ENCODE measurements around the gene FCMR. TPM values are rescaled to one million over a fixed set of nuclear protein-coding genes. Genes with fewer than 3 reads are reported as not detected.

The FCMR gene
- total and polyA plus RNA-seq, 9 of the 15 experiments (the other 6 are each of a cell fraction or from before 2014, with no cell fraction given) = 0.11 to 0.82 (median 0.20) TPM; not detected in 5

DNA sequence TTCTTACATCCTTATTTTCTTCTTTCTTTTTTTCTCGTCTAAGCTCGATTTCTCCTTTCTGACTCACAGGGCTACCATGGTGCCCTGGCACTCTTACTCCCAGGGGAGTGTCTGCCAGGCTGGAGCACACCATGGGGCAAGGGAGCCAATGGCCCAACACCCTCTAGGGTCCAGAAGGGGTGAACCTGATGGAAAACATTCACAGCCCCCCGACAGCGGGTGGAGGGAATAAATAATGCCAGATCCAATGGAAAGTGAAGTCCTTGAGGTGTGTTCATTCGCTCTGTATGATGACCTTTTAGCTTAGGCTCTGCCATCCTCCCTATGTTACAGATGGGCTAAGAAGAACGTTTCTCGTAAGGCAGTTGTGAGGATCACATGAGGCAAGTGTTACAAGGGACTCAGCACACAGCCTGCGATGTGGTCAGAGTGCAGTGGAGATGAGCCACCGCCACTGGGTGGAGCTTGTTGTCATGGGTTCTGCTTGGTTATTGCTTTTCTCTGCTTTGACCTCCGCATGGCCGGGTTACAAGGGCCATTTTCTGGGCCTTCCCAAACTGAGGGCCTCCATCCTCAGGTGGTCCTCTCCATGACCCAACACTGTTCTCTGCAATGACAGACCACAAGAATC lies 3.5 kb upstream of the FCMR start (continued):
- peak; percentile 54; the same call in 1 of the 2 replicates for TF ChIP-seq CEBPG (CRISPR knock-in tag; IDR thresholded peaks at IDR 0.05)
- no peak for TF ChIP-seq CEBPG (tag; conservative IDR thresholded peaks at IDR 0.05 in 1 of 2, IDR thresholded peaks at IDR 0.05 in 1 of 2)
- TF ChIP-seq GTF3C2 (IDR thresholded peaks at IDR 0.05; ENCODE audit: borderline replicate concordance, extremely low read depth, insufficient read length) = no peak

GRCh38 chr1:206924592-206925105 lies 2.9 kb upstream of the FCMR start:
- Histone ChIP-seq H3K4me2 (ENCODE audit: insufficient read depth, low read length) (no peak overlapping the region), H3K4me1 (replicated peaks in 1 of 2; ENCODE audit: control insufficient read depth in 2 of 2, insufficient read depth in 2 of 2, low read length in 2 of 2) (peaks cover 4 to 29% of the 10 kb centered on the region in 2 experiments), H3K4me3 (no peak overlapping the region), H4K20me1 (replicated peaks; ENCODE audit: control insufficient read depth, insufficient read depth, low read length) (no peaks in the 10 kb centered on the region), H3K36me3 (ENCODE audit: control insufficient read depth, insufficient read depth, low read length) (no peaks in the 10 kb centered on the region), H3K9me1 (ENCODE audit: control insufficient read depth, insufficient read depth, low read length) (no peaks in the 10 kb centered on the region), H2AFZ (ENCODE audit: low read depth, low read length) (peak overlapping the region; percentile 51; the same call in 1 of the 2 replicates), H3K9ac (ENCODE audit: insufficient read depth in 1 of 2, low read depth in 2 of 2, low read length in 2 of 2) (0 out of 4 replicates have a peak overlapping the region, but pooled peaks of 1 of the 2 experiments have one; percentile 23), H3K27me3 (ENCODE audit: control insufficient read depth in 2 of 2, insufficient read depth in 2 of 2, low read length in 2 of 2) (no peaks in the 10 kb centered on the region; a peak in 1 of 5 replicates), H3K79me2 (ENCODE audit: control insufficient read depth, insufficient read depth, low read length) (no peaks in the 10 kb centered on the region), H3K27ac (ENCODE audit: extremely low read depth, low read depth, low read length) (no peak overlapping the region; the same call in 1 of the 3 replicates), H3K9me3 (replicated peaks; ENCODE audit: control insufficient read depth, insufficient read depth, low read depth, low read length) (no peaks in the 10 kb centered on the region; the same call in 1 of the 2 replicates)
- POLR2A ChIA-PET = interaction anchor here (0.6 to 1.1 kb wide), 5 partner anchors 9 to 1300 kb away, joined by 3 to 4 read pairs (median 3); no protein-coding TSS in a partner anchor
- intact Hi-C loops (cut with micrococcal nuclease) = loop anchor here (1.0 kb wide), 1 partner anchor 58 kb away; no protein-coding TSS in a partner anchor
- in situ Hi-C loops (cut with MboI) = loop anchor here (25.0 kb wide), 1 partner anchor 312 kb away; the partner anchor contains the start of gene EIF2D
- WGBS (ENCODE audit: insufficient coverage, low coverage, missing lambda C conversion rate) = 62% methylated on average over 8 of the region's 8 CpGs
- peak; percentile 7; the same call in 1 of the 3 replicates for ATAC-seq
- no peak for FAIRE-seq
- no TSS peak for BruUV-seq (replicated peaks)
- DNase-seq (ENCODE audit: extremely low read depth in 1 of 4, low spot score in 3 of 4) = no peak
- CTCF ChIA-PET (ENCODE audit: low intra/inter-chr PET ratio) = interaction anchor here (1.1 kb wide), 1 partner anchor 55 kb away, joined by 3 read pairs; no protein-coding TSS in a partner anchor
- TF ChIP-seq, protein P1, sequence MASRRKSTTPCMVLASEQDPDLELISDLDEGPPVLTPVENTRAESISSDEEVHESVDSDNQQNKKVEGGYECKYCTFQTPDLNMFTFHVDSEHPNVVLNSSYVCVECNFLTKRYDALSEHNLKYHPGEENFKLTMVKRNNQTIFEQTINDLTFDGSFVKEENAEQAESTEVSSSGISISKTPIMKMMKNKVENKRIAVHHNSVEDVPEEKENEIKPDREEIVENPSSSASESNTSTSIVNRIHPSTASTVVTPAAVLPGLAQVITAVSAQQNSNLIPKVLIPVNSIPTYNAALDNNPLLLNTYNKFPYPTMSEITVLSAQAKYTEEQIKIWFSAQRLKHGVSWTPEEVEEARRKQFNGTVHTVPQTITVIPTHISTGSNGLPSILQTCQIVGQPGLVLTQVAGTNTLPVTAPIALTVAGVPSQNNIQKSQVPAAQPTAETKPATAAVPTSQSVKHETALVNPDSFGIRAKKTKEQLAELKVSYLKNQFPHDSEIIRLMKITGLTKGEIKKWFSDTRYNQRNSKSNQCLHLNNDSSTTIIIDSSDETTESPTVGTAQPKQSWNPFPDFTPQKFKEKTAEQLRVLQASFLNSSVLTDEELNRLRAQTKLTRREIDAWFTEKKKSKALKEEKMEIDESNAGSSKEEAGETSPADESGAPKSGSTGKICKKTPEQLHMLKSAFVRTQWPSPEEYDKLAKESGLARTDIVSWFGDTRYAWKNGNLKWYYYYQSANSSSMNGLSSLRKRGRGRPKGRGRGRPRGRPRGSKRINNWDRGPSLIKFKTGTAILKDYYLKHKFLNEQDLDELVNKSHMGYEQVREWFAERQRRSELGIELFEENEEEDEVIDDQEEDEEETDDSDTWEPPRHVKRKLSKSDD (conservative IDR thresholded peaks at IDR 0.05; ENCODE audit: low read length) = no peak
- TF ChIP-seq SUPT5H (IDR thresholded peaks at IDR 0.05) = no peak
- no peak for TF ChIP-seq ZFX (CRISPR knock-in tag; IDR thresholded peaks at IDR 0.05)
- peak; percentile 59; the same call in 1 of the 2 replicates for TF ChIP-seq USF1 (CRISPR knock-in tag; IDR thresholded peaks at IDR 0.05)
- no peak for TF ChIP-seq GATAD2A (IDR thresholded peaks at IDR 0.05)
- TF ChIP-seq ZNF75A (CRISPR knock-in tag; IDR thresholded peaks at IDR 0.05) = no peak
- TF ChIP-seq HNRNPLL (IDR thresholded peaks at IDR 0.05; ENCODE audit: low read depth, low read length, poor library complexity, severe bottlenecking) = peak; percentile 4

All from K562 (cell line).